NCI-H2107 treated with DMSO at 0.1 percent for 48 hours (cell line): ENCODE measurements around the gene HBA1.
"Not testable (repeated sequence)": the region's sequence is repeated elsewhere in the genome, so short reads cannot be mapped to it uniquely, and the experiment has no call there.

Experiments used
- DNase-seq: peaks from one replicate; lab custom pipeline; 2025; ENCODE audit not compliant: unreplicated experiment; lab: John Stamatoyannopoulos, UW

Gene HBA1

GRCh38 chr16:159136-159849, 17.2 kb upstream of the HBA1 start:
- DNase-seq: no peak

DNA sequence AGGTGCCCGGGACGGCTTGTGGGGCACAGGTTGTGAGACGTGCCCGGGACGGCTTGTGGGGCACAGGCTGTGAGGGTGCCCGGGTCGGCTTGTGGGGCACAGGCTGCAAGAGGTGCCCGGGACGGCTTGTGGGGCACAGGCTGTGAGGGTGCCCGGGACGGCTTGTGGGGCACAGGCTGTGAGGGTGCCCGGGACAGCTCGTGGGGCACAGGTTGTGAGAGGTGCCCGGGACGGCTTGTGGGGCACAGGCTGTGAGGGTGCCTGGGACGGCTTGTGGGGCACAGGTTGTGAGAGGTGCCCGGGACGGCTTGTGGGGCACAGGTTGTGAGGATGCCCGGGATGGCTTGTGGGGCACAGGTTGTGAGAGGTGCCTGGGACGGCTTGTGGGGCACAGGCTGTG, 16.2 kb upstream of the HBA1 start:
- DNase-seq: not testable (repeated sequence)

DNA sequence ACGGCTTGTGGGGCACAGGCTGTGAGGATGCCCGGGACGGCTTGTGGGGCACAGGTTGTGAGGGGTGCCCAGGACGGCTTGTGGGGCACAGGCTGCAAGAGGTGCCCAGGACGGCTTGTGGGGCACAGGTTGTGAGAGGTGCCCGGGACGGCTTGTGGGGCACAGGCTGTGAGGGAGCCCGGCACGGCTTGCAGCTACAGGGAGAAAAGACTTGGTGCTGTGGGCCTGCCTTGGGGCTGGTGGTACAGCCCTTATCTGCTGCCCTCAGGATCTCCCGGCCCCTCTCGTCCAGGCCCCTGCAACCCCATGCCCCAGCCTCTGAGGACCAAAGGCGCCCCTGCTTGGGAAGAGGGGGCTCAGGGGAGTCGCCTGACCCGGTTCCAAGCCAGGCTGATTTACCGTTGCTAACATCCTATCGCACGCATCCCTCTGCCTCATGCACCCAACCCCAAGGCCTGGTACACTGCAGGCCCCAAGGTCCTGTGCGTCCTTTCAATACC, 15.7 kb upstream of the HBA1 start:
- DNase-seq: no peak

- no peak for DNase-seq
These were observed 14.0 kb upstream of the HBA1 start for GRCh38 chr16:162271-162991.

GRCh38 chr16:163139-163538, 13.3 kb upstream of the HBA1 start:
- not testable (repeated sequence) for DNase-seq

GRCh38 chr16:163696-164095, 12.8 kb upstream of the HBA1 start:
- not testable (repeated sequence) for DNase-seq

DNA sequence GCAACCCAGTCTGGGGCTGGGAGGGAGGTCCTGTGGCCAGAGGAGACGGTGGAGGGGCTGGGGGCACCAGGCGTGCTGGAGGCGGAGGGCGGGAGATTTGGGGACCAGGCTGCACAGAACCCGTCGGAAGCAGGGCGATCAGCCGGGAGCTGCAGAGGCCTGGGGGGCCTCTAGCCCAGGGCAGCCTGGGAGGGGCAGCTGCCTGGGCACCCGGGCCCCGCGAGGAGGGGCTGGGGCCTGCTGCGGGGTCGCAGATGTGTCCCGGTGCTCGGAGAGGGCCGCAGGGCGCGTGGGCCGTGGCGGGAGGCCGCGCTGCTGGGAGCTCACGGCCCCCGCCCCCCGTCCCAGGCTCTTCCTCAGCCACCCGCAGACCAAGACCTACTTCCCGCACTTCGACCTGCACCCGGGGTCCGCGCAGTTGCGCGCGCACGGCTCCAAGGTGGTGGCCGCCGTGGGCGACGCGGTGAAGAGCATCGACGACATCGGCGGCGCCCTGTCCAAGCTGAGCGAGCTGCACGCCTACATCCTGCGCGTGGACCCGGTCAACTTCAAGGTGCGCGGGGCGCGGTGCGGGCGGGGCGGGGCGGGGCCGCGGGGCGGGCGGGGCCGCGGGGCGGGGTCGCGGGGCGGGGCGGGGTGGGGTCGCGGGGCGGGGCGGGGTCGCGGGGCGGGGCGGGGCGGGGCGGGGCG, 12.2 kb upstream of the HBA1 start:
- not testable (repeated sequence) for DNase-seq

GRCh38 chr16:164827-165538, 11.5 kb upstream of the HBA1 start:
- DNase-seq: no peak

GRCh38 chr16:165539-166374, 10.7 kb upstream of the HBA1 start, which contains the start of gene HBM:
TSS of gene HBM (plus strand) at chr16:165978. CDS start at chr16:165998, 20 bp downstream.
- no peak for DNase-seq

DNA sequence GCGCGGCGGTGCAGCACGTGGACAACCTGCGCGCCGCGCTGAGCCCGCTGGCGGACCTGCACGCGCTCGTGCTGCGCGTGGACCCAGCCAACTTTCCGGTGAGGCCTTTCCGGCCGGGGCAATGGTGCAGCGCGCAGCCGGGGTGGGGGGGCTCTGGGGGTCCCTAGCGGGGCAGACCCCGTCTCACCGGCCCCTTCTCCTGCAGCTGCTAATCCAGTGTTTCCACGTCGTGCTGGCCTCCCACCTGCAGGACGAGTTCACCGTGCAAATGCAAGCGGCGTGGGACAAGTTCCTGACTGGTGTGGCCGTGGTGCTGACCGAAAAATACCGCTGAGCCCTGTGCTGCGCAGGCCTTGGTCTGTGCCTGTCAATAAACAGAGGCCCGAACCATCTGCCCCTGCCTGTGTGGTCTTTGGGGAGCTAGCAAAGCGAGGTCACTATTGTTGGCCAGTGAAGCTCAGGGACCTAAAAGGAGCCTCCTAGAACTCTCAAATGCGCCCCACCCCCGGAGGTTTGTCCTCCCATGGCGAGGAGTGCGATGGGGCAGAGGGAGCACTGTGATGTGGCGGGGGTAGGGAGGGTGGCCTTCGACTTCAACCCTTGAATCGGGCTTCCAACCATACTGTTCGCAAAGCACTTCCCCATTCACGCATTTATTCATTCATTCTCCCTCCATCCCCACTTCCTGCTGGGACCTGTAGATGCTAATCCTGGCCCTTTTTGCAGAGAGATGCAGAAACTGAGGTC, 9.9 kb upstream of the HBA1 start:
- no peak for DNase-seq

- no peak for DNase-seq
These were observed 9.3 kb upstream of the HBA1 start for GRCh38 chr16:167122-167690.

DNA sequence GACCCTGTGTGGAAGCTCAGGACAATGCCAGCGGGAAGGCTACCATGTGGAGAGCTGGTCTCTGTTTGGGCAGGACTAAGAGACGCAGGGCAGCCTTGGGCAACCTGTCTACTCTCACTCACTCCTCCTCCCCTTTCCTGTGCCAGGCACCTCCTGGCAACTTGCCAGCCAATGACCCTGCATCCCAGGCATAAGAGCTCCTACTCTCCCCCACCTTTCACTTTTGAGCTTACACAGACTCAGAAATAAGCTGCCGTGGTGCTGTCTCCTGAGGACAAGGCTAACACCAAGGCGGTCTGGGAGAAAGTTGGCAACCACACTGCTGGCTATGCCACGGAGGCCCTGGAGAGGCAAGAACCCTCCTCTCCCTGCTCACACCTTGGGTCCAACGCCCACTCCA, 8.1 kb upstream of the HBA1 start:
- DNase-seq: no peak

GRCh38 chr16:169014-169413, 7.5 kb upstream of the HBA1 start:
- DNase-seq: no peak

DNA sequence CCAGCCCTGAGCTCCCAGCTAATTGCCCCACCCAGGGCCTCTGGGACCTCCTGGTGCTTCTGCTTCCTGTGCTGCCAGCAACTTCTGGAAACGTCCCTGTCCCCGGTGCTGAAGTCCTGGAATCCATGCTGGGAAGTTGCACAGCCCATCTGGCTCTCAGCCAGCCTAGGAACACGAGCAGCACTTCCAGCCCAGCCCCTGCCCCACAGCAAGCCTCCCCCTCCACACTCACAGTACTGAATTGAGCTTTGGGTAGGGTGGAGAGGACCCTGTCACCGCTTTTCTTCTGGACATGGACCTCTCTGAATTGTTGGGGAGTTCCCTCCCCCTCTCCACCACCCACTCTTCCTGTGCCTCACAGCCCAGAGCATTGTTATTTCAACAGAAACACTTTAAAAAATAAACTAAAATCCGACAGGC, 6.4 kb upstream of the HBA1 start:
- not testable (repeated sequence) for DNase-seq

GRCh38 chr16:170788-171187, 5.7 kb upstream of the HBA1 start:
- no peak for DNase-seq

DNA sequence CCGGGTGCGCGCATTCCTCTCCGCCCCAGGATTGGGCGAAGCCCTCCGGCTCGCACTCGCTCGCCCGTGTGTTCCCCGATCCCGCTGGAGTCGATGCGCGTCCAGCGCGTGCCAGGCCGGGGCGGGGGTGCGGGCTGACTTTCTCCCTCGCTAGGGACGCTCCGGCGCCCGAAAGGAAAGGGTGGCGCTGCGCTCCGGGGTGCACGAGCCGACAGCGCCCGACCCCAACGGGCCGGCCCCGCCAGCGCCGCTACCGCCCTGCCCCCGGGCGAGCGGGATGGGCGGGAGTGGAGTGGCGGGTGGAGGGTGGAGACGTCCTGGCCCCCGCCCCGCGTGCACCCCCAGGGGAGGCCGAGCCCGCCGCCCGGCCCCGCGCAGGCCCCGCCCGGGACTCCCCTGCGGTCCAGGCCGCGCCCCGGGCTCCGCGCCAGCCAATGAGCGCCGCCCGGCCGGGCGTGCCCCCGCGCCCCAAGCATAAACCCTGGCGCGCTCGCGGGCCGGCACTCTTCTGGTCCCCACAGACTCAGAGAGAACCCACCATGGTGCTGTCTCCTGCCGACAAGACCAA, 4.0 kb upstream of the HBA1 start, which contains the start of gene HBA2:
Gene HBA2, plus strand, starts transcription at position 503 of the 568 bp plus-strand sequence. Its CDS starts 37 bp downstream, at position 540.
- not testable (repeated sequence) for DNase-seq

- DNase-seq: not testable (repeated sequence)
These were observed 3.1 kb upstream of the HBA1 start for GRCh38 chr16:173211-173854.
